ENCODE results near the gene ZNF286A. TPM values are rescaled to one million over a fixed set of nuclear protein-coding genes. Genes with fewer than 3 reads are reported as not detected.
"Not testable (repeated sequence)": the region's sequence is repeated elsewhere in the genome, so short reads cannot be mapped to it uniquely, and the experiment has no call there.

Gene ZNF286A
- total and polyA plus RNA-seq, 2 experiments from 2014 or later, result 16.1 to 35.0 TPM

DNA sequence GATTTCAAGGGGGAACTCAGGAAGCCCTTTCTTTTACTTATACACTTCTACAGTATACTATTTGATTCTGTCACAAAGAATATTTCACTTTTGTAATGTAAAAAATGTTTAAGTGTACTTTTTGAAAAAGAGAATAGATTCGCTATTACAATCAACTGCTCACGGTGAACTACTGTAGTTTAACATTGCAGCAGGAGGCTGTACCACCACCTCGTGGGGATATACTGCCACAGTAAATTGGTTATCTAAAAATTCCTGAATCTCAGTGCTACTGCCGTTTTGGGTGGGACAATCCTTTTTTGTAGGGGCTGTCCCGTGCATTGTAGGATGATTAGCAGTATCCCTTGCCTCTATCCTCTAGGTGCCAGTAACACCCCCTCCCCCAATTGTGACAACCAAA lies 30.0 kb upstream of the ZNF286A start:
- WGBS (ENCODE audit: low lambda C conversion rate, missing lambda C conversion rate), result 76% methylated on average over 5 of the region's 5 CpGs
- H3K4me3 ChIP-seq; H3K9me3 ChIP-seq (ENCODE audit: low read depth); H3K9me2 ChIP-seq (replicated peaks; ENCODE audit: insufficient read depth); H3K79me2 ChIP-seq; H3K36me3 ChIP-seq (replicated peaks; ENCODE audit: insufficient read depth, low read depth); DNase-seq (ENCODE audit: low spot score); H3K27ac ChIP-seq; H3K4me2 ChIP-seq; H3K4me1 ChIP-seq (ENCODE audit: insufficient read depth); H4K20me1 ChIP-seq (ENCODE audit: insufficient read depth, poor library complexity, severe bottlenecking); H3K27me3 ChIP-seq; H2AFZ ChIP-seq: not testable (repeated sequence)
- TF ChIP-seq, protein P1, sequence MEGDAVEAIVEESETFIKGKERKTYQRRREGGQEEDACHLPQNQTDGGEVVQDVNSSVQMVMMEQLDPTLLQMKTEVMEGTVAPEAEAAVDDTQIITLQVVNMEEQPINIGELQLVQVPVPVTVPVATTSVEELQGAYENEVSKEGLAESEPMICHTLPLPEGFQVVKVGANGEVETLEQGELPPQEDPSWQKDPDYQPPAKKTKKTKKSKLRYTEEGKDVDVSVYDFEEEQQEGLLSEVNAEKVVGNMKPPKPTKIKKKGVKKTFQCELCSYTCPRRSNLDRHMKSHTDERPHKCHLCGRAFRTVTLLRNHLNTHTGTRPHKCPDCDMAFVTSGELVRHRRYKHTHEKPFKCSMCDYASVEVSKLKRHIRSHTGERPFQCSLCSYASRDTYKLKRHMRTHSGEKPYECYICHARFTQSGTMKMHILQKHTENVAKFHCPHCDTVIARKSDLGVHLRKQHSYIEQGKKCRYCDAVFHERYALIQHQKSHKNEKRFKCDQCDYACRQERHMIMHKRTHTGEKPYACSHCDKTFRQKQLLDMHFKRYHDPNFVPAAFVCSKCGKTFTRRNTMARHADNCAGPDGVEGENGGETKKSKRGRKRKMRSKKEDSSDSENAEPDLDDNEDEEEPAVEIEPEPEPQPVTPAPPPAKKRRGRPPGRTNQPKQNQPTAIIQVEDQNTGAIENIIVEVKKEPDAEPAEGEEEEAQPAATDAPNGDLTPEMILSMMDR (IDR thresholded peaks at IDR 0.05; ENCODE audit: poor library complexity), result peak; percentile 4

DNA sequence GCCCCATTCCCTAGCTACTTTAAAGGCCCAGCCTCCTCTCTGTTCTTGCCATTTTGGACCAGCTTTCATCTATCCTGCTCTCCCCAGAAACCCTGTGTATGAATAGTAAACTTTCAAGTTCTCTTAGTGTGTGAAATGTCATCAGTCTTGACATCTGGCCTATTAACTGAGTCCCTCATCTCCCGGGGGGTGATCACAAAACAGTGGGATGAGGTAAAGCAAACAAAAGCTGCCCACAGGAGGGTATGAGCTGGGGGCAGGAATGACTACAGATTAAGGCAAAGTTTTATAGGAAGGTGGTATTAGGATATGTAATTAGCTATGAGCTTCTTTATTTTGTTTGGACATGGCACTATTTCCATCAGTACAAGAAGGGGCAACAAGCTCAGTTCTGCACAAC lies 24.9 kb upstream of the ZNF286A start:
- not testable (repeated sequence) for H3K4me3 ChIP-seq; H3K9me3 ChIP-seq (ENCODE audit: low read depth); H3K27me3 ChIP-seq; H2AFZ ChIP-seq; H3K4me2 ChIP-seq; H3K9me2 ChIP-seq (replicated peaks; ENCODE audit: insufficient read depth); H3K4me1 ChIP-seq (ENCODE audit: insufficient read depth); H4K20me1 ChIP-seq (ENCODE audit: insufficient read depth, poor library complexity, severe bottlenecking); H3K36me3 ChIP-seq (replicated peaks; ENCODE audit: insufficient read depth, low read depth); H3K27ac ChIP-seq; H3K79me2 ChIP-seq; DNase-seq (ENCODE audit: low spot score)
- 56% methylated on average over 1 of the region's 1 CpG for WGBS (ENCODE audit: low lambda C conversion rate, missing lambda C conversion rate)

DNA sequence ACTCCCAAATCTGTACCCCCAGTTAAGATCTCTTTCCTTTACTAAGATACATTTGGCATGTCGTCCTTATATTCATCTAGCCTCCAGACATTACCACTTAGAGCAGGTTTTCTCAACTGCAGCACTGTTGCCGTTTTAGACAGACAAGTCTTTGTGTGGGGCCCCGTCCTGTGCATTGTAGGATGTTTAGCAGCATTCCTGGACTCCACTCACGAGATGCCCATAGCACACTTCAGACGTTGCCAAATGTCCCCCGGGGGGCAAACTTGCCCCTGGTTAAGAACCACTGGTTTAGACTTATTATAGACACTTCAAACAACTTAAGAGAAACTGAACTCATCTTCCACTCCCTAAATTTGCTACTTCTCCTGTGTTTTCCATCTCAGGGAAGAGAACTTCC lies 23.6 kb upstream of the ZNF286A start:
- H4K20me1 ChIP-seq (ENCODE audit: insufficient read depth, poor library complexity, severe bottlenecking); DNase-seq (ENCODE audit: low spot score); H3K9me3 ChIP-seq (ENCODE audit: low read depth); H2AFZ ChIP-seq; H3K9me2 ChIP-seq (replicated peaks; ENCODE audit: insufficient read depth); H3K27me3 ChIP-seq; H3K4me2 ChIP-seq; H3K4me3 ChIP-seq; H3K27ac ChIP-seq; H3K4me1 ChIP-seq (ENCODE audit: insufficient read depth); H3K36me3 ChIP-seq (replicated peaks; ENCODE audit: insufficient read depth, low read depth); H3K79me2 ChIP-seq: not testable (repeated sequence)
- 83% methylated on average over 6 of the region's 6 CpGs for WGBS (ENCODE audit: low lambda C conversion rate, missing lambda C conversion rate)

DNA sequence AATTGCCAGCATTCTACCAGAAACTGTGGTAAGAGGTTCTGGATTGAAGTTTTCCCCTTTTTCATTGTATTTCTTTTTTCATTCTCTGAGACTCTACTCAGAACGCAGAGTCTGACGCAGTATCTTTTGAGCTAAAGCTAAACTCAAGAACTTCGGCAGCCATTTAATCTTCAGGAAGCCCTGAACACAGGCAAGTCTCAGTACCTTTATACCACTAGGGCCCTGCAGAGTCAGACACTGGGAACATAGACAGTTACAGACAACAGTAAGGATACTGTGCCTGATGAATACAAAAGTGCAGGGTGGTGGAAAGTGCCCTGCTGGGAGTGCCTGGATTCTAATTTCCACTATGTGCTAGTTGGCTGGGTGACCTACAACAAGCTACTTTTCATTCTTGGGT lies 16.4 kb upstream of the ZNF286A start:
- not testable (repeated sequence) for H3K4me1 ChIP-seq (ENCODE audit: insufficient read depth); H3K27ac ChIP-seq; H3K36me3 ChIP-seq (replicated peaks; ENCODE audit: insufficient read depth, low read depth); H3K79me2 ChIP-seq; H4K20me1 ChIP-seq (ENCODE audit: insufficient read depth, poor library complexity, severe bottlenecking); H3K9me3 ChIP-seq (ENCODE audit: low read depth); DNase-seq (ENCODE audit: low spot score); H3K4me3 ChIP-seq; H2AFZ ChIP-seq; H3K27me3 ChIP-seq; H3K9me2 ChIP-seq (replicated peaks; ENCODE audit: insufficient read depth)
- WGBS (ENCODE audit: low lambda C conversion rate, missing lambda C conversion rate), result 98% methylated on average over 3 of the region's 3 CpGs
- peak overlapping the region; percentile 87 for H3K4me2 ChIP-seq

- not testable (repeated sequence) for H3K9me2 ChIP-seq (replicated peaks; ENCODE audit: insufficient read depth); H3K79me2 ChIP-seq; H3K9me3 ChIP-seq (ENCODE audit: low read depth); H3K36me3 ChIP-seq (replicated peaks; ENCODE audit: insufficient read depth, low read depth); H3K27me3 ChIP-seq; H3K4me1 ChIP-seq (ENCODE audit: insufficient read depth); H4K20me1 ChIP-seq (ENCODE audit: insufficient read depth, poor library complexity, severe bottlenecking)
- peak; percentile 75 for DNase-seq (ENCODE audit: low spot score)
- H2AFZ ChIP-seq, result peak within 1 kb of the TSS; percentile 98
- TF ChIP-seq, protein P1 (IDR thresholded peaks at IDR 0.05; ENCODE audit: poor library complexity), result peak; percentile 38
- peak within 1 kb of the TSS; percentile 74 for H3K4me3 ChIP-seq
- peak within 1 kb of the TSS; percentile 38 for H3K27ac ChIP-seq
- peak within 1 kb of the TSS; percentile 87 for H3K4me2 ChIP-seq
- 3% methylated on average over 27 of the region's 35 CpGs for WGBS (ENCODE audit: low lambda C conversion rate, missing lambda C conversion rate)
Measured at GRCh38 chr17:15683824-15684478, 15.6 kb upstream of the ZNF286A start, which contains the start of gene TRIM16. Gene TRIM16, minus strand, starts transcription at chr17:15684311. Its CDS starts 32,702 bp downstream, at chr17:15651609.

DNA sequence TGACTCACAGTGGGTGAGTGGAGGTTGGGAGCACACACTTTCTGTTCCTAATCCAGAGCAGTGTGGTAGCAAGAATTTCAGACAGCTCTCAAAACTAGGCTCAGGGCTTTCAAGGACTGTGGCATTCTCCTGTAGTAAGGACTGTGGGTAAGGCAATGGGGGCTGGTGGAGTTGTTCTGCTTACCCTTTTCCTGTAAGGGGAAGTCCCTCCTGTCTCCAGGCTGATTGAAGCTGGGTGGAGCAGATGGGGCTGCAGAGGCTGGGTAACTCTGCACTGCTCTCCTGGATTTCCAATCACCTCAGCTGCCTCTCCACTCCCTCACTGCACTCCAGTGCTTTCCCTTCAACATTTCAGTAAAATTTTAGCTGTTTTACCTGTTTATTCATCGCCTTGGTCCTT lies 12.1 kb upstream of the ZNF286A start:
- H3K27me3 ChIP-seq; H3K79me2 ChIP-seq; H3K4me3 ChIP-seq; H3K9me3 ChIP-seq (ENCODE audit: low read depth); DNase-seq (ENCODE audit: low spot score); H3K4me1 ChIP-seq (ENCODE audit: insufficient read depth); H4K20me1 ChIP-seq (ENCODE audit: insufficient read depth, poor library complexity, severe bottlenecking); H3K36me3 ChIP-seq (replicated peaks; ENCODE audit: insufficient read depth, low read depth); H3K4me2 ChIP-seq; H3K9me2 ChIP-seq (replicated peaks; ENCODE audit: insufficient read depth); H2AFZ ChIP-seq; H3K27ac ChIP-seq: not testable (repeated sequence)
- 100% methylated on average over 1 of the region's 1 CpG for WGBS (ENCODE audit: low lambda C conversion rate, missing lambda C conversion rate)

GRCh38 chr17:15698967-15699366 lies 585 bp upstream of the ZNF286A start:
- not testable (repeated sequence) for DNase-seq (ENCODE audit: low spot score)

More at GRCh38 chr17:15698967-15699366, 585 bp upstream of the ZNF286A start:
- Histone ChIP-seq H3K4me2 (peak overlapping the region; percentile 68), H2AFZ (peak overlapping the region; percentile 49), H3K27ac (peak overlapping the region; percentile 39)
- not testable (repeated sequence) for H4K20me1 ChIP-seq (ENCODE audit: insufficient read depth, poor library complexity, severe bottlenecking); H3K36me3 ChIP-seq (replicated peaks; ENCODE audit: insufficient read depth, low read depth); H3K27me3 ChIP-seq; H3K4me1 ChIP-seq (ENCODE audit: insufficient read depth); H3K9me2 ChIP-seq (replicated peaks; ENCODE audit: insufficient read depth); H3K4me3 ChIP-seq; H3K79me2 ChIP-seq; H3K9me3 ChIP-seq (ENCODE audit: low read depth)
- 5% methylated on average over 3 of the region's 3 CpGs for WGBS (ENCODE audit: low lambda C conversion rate, missing lambda C conversion rate)

Data from hepatocyte (in vitro differentiated cells).